Erythroblast (primary cell): ENCODE measurements around the gene LRRC73.

Experiments
- GATA1 ChIP-seq: IDR thresholded peaks from 2 replicates; pipeline ENCODE4 v1.6.1; 2011; ENCODE audit warnings: low read depth, mild to moderate bottlenecking, control low read depth, low read length, moderate library complexity
- POLR2A ChIP-seq: IDR thresholded peaks from 2 replicates; pipeline ENCODE4 v1.6.1; 2011; ENCODE audit warnings: mild to moderate bottlenecking, low read length

- TF ChIP-seq POLR2A (no peak), GATA1 (no peak)
Observed at GRCh38 chr6:43524483-43524961, 14.4 kb upstream of the LRRC73 start.
